ENCODE results near the gene PPP6R3.
"Not testable (repeated sequence)": the region's sequence is repeated elsewhere in the genome, so short reads cannot be mapped to it uniquely, and the experiment has no call there.

PPP6R3 gene

GRCh38 chr11:68623706-68624105 is 163.2 kb downstream of the PPP6R3 start:
- DNase-seq = not testable (repeated sequence)

- DNase-seq = not testable (repeated sequence)
Measured at GRCh38 chr11:68625069-68625468, 164.5 kb downstream of the PPP6R3 start.

- not testable (repeated sequence) for DNase-seq
Measured at GRCh38 chr11:68626236-68626635, 165.7 kb downstream of the PPP6R3 start.

DNA sequence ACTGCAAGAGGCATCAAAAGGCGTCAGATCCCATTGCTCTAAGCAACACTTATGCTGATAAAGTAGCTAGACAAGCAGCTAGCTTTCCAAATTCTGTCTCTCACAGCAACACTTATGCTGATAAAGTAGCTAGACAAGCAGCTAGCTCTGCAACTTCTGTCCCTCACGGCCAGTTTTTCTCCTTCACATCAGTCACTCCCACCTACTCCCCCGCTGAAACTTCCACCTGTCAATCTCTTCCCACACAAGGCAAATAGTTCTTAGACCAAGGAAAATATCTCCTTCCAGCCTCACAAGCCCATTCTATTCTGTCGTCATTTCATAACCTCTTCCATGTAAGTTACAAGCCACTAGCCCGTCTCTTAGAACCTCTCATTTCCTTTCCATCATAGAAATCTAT is 168.3 kb downstream of the PPP6R3 start:
- DNase-seq = not testable (repeated sequence)

- DNase-seq = not testable (repeated sequence)
Measured at GRCh38 chr11:68632375-68632774, 171.8 kb downstream of the PPP6R3 start.

GRCh38 chr11:68632802-68633201 is 172.2 kb downstream of the PPP6R3 start:
- peak; percentile 53 for DNase-seq

DNA sequence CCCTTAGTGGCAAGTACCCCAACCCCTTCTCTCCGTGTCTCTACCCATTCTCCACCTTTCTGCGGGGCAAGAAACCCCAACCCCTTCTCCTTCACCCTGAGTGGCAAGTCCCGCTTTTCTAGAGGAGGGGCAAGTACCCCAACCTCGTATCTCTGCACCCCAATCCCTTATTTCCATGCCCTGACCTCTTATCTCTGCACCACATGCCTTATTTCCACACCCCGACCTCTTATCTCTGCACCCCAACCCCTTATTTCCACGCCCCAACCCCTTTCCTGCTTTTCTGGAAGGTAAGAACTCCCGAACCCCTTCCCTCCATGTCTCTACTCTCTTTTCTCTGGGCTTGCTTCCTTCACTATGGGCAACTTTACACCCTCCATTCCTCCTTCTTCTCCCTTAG is 174.1 kb downstream of the PPP6R3 start:
- DNase-seq = not testable (repeated sequence)

- DNase-seq = not testable (repeated sequence)
Measured at GRCh38 chr11:68635172-68635571, 174.6 kb downstream of the PPP6R3 start.

DNA sequence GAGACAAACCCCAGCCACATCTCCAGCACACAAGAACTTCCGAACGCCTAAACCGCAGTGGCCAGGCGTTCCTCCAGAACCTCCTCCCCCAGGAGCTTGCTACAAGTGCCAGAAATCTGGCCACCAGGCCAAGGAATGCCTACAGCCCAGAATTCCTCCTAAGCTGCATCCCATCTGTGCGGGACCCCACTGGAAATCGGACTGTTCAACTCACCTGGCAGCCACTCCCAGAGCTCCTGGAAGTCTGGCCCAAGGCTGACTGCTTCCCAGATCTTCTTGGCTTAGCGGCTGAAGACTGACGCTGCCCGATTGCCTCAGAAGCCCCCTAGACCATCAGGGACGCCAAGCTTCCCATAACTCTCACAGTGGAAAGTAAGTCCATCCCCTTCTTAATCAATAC is 175.3 kb downstream of the PPP6R3 start:
- DNase-seq = not testable (repeated sequence)

GRCh38 chr11:68639322-68639721 is 178.8 kb downstream of the PPP6R3 start:
- not testable (repeated sequence) for DNase-seq

DNA sequence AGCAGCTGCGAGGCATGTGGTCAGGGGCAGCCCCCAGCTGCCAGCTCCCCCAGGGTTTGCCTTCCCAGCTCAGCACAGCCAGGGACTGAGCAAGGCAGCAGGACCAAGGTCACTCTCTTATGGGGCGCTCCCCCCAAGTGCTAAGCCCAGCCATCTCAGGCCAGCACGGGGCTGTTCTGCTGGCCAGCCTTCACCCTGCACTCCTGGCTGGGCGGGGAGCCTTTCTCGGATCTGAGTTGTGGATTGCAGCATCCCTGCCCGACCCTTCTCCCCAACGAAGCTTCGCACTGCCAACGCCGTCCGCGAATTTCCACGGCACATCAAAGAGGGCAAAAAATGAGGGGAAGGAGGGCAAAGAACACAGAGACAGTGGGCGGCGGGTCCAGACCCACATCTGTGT is 181.3 kb downstream of the PPP6R3 start:
- no peak for DNase-seq

DNA sequence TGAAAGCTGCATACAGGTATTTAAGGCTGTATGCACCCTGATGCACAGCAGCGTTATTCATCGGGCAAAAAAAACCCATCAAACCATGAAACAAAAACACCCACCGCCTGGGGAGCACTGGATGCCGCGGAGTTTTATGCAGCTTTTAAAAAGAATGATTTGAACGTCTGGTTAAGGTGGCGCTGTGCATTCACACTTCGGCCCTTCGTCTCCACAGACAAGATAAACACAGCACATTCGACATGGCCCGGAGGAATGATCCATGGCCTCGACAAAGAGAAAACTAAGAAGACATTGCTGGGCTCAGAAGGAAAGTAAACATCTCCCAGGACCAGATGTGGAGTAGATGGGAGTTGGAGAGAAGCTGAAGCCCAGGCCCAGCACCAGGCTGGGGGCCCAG is 183.0 kb downstream of the PPP6R3 start:
- DNase-seq = peak; percentile 30

DNA sequence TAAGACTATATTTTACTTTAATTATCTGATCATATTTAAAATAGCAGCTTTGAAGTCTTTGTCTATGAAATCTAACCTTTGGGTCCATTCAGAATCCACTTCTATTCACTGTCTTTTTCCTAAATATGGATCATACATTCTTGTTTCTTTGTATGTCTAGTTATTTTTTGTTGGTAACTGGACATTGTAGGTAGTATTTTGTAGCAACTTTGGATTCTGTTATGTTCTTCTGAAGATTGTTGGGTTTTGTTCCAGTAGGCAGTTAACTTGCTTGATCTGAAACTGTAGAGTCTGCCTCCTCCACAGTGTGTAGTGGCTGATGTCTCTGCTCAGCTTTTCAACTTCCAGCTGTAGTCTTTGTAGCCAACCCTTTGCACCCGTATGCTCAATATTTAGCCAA is 186.3 kb downstream of the PPP6R3 start:
- no peak for DNase-seq

DNA sequence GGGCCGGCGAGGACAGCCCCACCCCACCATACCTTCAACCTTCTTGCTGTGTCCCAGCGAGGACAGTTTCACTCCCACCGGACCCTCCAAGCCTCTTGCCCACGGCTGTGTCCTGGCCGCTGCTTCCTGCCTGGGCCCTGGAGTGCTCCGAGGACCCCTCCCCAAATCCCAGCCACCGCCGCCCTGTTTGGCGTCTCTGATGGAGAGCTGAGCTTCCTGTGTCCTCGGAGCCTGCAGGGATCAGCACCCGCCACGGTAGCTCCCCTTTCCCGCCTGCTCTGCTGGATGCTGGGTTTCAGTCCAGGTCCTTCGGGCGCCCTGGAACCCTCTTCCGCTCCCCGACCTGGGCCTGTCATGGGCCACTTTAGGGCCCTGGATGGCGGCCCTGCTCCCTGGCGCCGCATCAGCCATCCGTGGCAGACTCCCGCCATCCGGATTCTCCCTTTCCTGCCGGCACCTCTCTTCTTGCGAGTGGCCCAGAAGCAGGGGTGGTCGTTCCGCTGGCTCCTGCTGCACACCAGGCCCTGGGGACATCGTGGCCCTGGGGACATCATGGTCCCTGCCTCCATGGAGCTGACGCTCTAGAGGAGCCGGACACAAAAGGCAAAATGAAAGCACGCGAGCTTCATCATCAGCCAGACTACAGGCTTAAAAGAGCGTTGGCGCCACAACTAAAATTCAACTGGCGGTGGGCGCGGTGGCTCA is 189.5 kb downstream of the PPP6R3 start:
- no peak for DNase-seq

DNA sequence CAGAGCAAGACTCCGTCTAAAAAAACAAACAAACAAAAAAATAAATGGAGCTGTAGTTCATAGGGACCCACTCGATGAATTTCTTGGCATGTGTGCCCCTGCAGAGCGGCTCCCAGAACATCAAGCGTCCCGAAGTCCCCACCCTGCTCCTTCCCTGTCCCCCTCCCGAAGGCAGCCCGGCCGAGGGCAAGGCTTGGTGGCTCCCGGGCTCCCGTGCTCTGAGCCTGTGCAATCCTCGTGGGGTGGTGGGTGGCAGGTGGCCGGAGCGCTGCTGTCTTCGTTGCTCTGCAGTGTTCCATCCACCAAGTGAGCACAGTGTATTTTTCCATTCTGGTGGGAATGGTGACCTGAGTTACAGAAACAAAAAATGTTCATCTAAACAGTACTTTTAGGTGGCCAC is 190.2 kb downstream of the PPP6R3 start:
- DNase-seq = no peak

DNA sequence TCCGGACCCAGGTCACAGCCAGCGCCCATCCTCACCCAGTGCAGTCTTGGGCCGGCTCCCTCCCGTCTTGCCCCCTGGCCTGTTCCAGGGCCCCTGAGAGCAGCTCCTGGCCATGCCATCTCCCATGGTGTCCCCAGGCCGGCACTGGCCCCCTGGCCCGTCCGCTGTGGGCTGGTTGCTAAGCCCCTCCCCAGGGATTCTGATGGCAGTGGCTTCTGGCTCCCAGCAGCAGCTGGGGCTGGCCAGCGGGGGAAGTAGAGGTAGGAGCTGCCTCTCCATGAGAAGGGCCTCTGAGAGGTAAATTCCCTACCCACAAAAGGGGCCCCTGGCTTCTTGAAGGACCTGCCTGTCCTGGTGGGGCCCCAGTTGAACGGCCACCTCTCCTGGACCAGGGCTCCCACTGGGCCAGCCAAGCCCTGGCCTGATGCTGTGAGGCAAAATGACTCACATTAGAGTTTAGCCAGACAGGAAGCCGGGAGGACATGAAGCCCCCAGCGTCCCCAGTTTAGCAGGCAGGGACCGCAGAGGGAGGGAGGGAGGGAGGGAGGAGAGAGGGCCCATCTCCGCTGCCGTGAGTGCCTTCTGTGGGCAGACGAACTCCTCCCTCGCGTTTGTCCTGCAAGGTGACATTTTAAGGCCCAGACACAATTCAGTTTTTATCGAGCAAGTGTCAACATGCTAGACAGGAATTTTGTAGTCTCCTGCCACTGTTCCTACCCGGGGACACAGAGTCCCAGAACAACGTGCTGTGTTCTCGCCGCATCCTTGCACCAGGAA is 190.8 kb downstream of the PPP6R3 start:
- DNase-seq = no peak

DNA sequence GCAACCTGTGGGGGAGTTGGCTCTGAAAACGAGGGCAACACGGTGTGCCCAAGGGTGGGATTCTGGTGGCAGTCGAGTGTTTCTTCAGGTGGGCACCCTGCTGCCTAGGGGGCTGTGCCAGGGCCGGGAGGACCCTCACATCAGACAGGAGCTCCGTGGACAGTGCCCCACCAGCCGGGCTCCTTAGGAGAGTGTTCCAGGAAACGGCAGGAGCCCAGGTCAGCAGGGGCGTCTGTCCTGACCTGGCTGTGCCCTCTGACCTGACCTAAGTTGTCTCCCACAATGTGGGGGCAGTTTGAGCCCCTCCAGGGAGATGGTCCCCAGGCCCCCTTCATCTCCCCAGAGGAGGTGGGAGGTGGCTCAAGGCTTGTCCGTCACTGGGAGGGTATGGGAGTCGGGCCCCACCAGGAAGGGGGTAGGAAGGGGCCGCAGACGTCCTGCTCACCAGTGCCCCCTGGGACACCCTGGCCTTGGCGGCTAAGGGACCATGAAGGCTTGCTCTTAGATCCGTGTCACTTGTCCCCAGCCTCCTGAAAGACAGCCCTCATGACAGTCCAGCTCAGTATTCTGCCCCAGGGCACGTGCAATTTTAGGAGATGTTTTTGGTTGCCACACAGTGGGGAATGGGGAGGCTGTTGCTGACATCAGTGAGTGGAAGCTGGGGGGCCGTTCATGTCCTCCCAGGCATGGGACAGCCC is 191.6 kb downstream of the PPP6R3 start:
- DNase-seq = no peak

DNA sequence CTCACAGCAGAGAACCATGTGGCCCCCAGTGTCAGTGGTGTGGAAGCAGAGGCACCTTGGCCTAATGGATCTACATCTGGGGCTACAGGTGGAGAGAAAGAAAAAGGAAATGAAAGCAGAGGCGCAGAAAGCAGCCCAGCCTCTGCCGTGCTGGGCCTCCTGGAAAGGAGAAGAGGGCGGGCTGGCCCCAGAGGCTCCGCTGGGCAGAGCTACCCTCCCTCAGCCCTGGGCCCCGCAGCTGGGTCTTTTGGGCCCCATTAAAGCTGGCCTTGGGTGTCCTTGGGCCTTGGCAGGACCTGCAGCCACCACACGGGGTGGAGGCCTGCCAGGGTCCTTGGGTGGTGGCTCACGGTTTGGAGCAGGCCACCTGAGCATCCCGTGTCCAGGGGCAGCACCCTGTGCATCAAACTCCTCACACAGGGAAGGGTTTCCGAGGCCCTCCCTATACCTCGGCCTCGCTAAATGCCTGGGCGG is 192.2 kb downstream of the PPP6R3 start:
- DNase-seq = no peak

DNA sequence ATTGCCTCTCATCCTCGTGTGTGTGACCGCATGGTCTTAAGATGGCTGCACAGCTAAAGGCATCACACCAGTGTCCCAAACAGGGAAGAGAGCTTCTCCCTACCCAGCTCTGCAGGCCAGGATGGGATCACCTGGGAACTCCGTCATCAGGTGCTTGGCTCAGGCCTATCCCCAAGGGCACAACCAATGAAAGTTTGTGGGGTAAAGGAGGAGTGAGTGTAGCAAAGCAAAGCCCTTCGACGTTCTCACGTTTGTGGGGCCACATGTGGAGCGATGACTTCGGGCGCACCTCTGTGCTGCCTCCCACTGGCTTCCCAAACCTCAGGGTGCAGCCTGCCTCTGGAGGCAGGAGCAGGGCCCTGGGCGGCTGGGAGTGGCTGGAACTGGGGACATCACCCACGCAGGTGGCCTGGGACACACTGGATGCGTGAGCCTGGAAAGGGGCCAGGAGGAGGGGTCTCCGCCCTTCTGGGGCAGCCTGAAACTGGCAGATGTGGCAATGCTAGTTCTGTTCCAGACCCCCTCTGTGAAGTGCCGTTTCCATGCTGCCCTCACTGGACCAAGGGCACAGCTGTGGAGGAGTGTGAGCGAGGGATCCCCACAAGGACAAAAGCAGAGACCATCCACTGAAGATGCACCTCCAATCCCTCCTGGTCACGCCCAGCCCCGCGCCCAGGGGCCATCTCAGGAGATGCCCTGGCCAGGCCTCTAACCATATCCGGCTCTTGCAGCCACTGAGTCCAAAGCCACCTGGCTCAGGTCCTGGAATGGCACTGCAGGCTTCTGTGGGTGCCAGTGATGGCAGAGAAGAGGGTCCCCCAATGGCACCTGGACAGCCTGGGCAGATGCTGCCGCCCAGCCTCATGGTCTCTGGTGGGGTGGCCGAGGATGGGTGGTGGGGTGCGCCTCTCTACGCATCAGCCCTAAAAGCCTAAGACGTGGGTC is 193.2 kb downstream of the PPP6R3 start:
- DNase-seq = no peak

DNA sequence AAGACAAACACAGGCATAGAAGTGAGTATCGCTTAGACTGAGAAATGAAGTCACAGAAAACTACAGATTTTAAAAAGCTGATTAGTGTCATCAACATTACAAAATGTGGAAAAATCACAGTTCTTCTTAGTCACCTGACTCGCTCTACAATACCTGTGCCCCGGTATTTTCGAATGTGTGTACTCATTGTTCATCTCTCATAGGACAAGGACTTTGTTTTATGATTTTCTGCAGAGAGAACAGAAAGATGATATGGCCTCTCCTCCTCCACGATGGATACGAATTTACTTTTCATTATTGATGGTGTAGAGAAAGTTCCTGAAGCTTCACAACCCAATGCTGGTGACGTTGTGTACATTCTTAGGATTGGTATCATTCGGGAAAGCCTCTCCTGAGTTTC is 194.4 kb downstream of the PPP6R3 start:
- DNase-seq = no peak

- no peak for DNase-seq
Measured at GRCh38 chr11:68655406-68655805, 194.9 kb downstream of the PPP6R3 start.

DNA sequence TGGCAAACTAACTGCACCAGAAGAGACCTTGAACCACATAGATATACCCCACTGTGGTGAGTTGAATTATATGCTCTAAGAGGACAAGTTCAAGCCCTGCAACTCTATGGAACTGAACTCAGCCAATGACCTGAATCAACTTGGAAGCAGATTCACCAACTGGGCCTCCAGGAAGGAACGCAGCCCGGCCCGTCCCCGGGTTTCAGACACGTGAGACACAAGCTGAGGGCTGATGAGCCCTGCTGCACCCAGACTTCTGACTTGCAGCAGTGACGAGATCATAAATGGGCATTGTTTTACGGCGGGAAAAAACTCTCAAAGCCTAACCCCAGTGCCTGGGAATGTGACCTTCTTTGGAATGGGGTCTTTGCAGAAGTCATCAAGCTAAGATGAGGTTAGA is 195.3 kb downstream of the PPP6R3 start:
- no peak for DNase-seq
